G401 (cell line): ENCODE data around the gene PARPBP. TPM values are rescaled to one million over a fixed set of nuclear protein-coding genes. Genes with fewer than 3 reads are reported as not detected.
"Not testable (repeated sequence)": the region's sequence is repeated elsewhere in the genome, so short reads cannot be mapped to it uniquely, and the experiment has no call there.

Experiments used
- DNase-seq: peaks from one replicate; pipeline ENCODE4 v3.0.0-alpha.2; 2015; ENCODE audit warnings: low spot score
- in situ Hi-C: cut with HindIII; loops from 2 replicates; pipeline ENCODE4 v1.10.0; 2016; ENCODE audit warnings: low sequenced_read_pairs, mixed read lengths
- total RNA-seq: library from RNA; depleted of rRNA; stranded (reverse); fragments of >200 nt; shearing (Covaris generic); gene quantifications from 2 replicates; pipeline ENCODE4 v1.2.3, GENCODE V29; 2014; rRNA removed

The PARPBP gene
- total RNA-seq, 1 experiment from 2014 or later = 51.0 TPM

GRCh38 chr12:102227954-102228353 lies 108.0 kb downstream of the PARPBP start:
- in situ Hi-C loops = no loop called here
- no peak for DNase-seq

- in situ Hi-C loops = no loop called here
- no peak for DNase-seq
Observed at GRCh38 chr12:102232036-102232435, 112.1 kb downstream of the PARPBP start.

GRCh38 chr12:102232446-102232845 lies 112.5 kb downstream of the PARPBP start:
- in situ Hi-C loops = no loop called here
- DNase-seq = no peak

- no peak for DNase-seq
- in situ Hi-C loops = no loop called here
Observed at GRCh38 chr12:102234599-102234998, 114.6 kb downstream of the PARPBP start.

- DNase-seq, in situ Hi-C loops: not testable (repeated sequence)
Observed at GRCh38 chr12:102240859-102241258, 120.9 kb downstream of the PARPBP start.

Other genes with a start within 250 kb of the PARPBP start
- gene DRAM1, start 242.6 kb upstream of the PARPBP start, total RNA-seq = 5.5 and 7.9 TPM in 2 replicates
- 28.6 and 54.0 TPM in 2 replicates for gene WASHC3, start 58.2 kb upstream of the PARPBP start, total RNA-seq
- 92.8 and 117 TPM in 2 replicates for gene NUP37, start 69 bp upstream of the PARPBP start, total RNA-seq
- not detected in 2 replicates for gene PMCH, start 77.7 kb downstream of the PARPBP start, total RNA-seq